Keratinocyte (primary cell): Measurements from ENCODE around the gene DENND5A. TPM values are rescaled to one million over a fixed set of nuclear protein-coding genes. Genes with fewer than 3 reads are reported as not detected.
"Not testable (repeated sequence)": the region's sequence is repeated elsewhere in the genome, so short reads cannot be mapped to it uniquely, and the experiment has no call there.

ENCODE experiments used
- DNase-seq: peaks from one replicate; pipeline ENCODE4 v3.0.0-alpha.2; 2011; ENCODE audit warnings: low read depth, missing footprints, low spot score
- FAIRE-seq: peaks from 2 replicates; lab custom pipeline; 2011; peaks lifted over from hg19 to GRCh38; lab: Jason Lieb, UNC
- H2AFZ ChIP-seq: 2 replicates; pipeline ENCODE4 v1.6.0; 2012; ENCODE audit warnings: low read length, control low read depth, inconsistent platforms; ENCODE audit not compliant: control insufficient read depth
- H3K27ac ChIP-seq: 2 replicates; pipeline ENCODE4 v1.5.1; 2011; ENCODE audit warnings: low read length; ENCODE audit not compliant: control insufficient read depth, insufficient read depth
- H3K27me3 ChIP-seq: 3 replicates; pipeline ENCODE4 v1.6.0; 2011; ENCODE audit warnings: low read length; ENCODE audit not compliant: control insufficient read depth, insufficient read depth; ENCODE audit errors: extremely low read depth
- H3K36me3 ChIP-seq, 2 experiments: 2 replicates in 1 of 2; 3 replicates in 1 of 2; pipeline ENCODE4 v1.5.1; 2011; ENCODE audit warnings: low read length in 2 of 2, mild to moderate bottlenecking in 1 of 2; ENCODE audit not compliant: control insufficient read depth in 2 of 2, insufficient read depth in 2 of 2; ENCODE audit errors: extremely low read depth in 1 of 2
- H3K4me1 ChIP-seq: 3 replicates; pipeline ENCODE4 v1.5.1; 2011; ENCODE audit warnings: low read length; ENCODE audit not compliant: control insufficient read depth, insufficient read depth; ENCODE audit errors: extremely low read depth
- H3K4me2 ChIP-seq: 3 replicates; pipeline ENCODE4 v1.6.0; 2011; ENCODE audit warnings: low read depth, low read length; ENCODE audit not compliant: control insufficient read depth, insufficient read depth; ENCODE audit errors: extremely low read depth
- H3K4me3 ChIP-seq, 3 experiments: fragments of 200-600 bp in 1 of 3; sonication (generic) in 1 of 3; 2 replicates in 2 of 3; 3 replicates in 1 of 3; pipeline ENCODE4 v1.5.1; 2011 to 2016; ENCODE audit warnings: low read length in 3 of 3, mild to moderate bottlenecking in 3 of 3, control low read depth in 2 of 3, inconsistent platforms in 1 of 3, low read depth in 1 of 3, mixed read lengths in 1 of 3, mixed run types in 1 of 3, moderate library complexity in 1 of 3; ENCODE audit not compliant: control insufficient read depth in 2 of 3, insufficient read depth in 2 of 3; ENCODE audit errors: extremely low read depth in 1 of 3
- H3K79me2 ChIP-seq: 2 replicates; pipeline ENCODE4 v1.6.0; 2012; ENCODE audit warnings: low read length; ENCODE audit not compliant: control insufficient read depth, insufficient read depth
- H3K9ac ChIP-seq: 3 replicates; pipeline ENCODE4 v1.6.0; 2011; ENCODE audit warnings: low read length; ENCODE audit not compliant: control insufficient read depth, insufficient read depth; ENCODE audit errors: extremely low read depth
- H3K9me1 ChIP-seq: 3 replicates; pipeline ENCODE4 v1.6.0; 2011; ENCODE audit warnings: low read length; ENCODE audit not compliant: control insufficient read depth, insufficient read depth; ENCODE audit errors: extremely low read depth
- H3K9me3 ChIP-seq: 2 replicates; pipeline ENCODE4 v1.5.1; 2012; ENCODE audit warnings: low read depth, low read length; ENCODE audit not compliant: control insufficient read depth
- H4K20me1 ChIP-seq: 3 replicates; pipeline ENCODE4 v1.6.0; 2011; ENCODE audit warnings: low read length; ENCODE audit not compliant: control insufficient read depth, insufficient read depth; ENCODE audit errors: extremely low read depth
- EZH2 ChIP-seq: IDR thresholded peaks from one replicate; pipeline ENCODE4 v1.6.1; 2012; ENCODE audit warnings: inconsistent platforms, mild to moderate bottlenecking, low read length, moderate library complexity
- dilution Hi-C: fragments of 300-500 bp; cut with MboI; formaldehyde crosslinking; loops from one replicate; pipeline ENCODE4 v1.7.0; 2020; ENCODE audit warnings: low sequenced_read_pairs; ENCODE audit not compliant: extremely low pct_ligation_motif_present
- polyA plus RNA-seq, 5 experiments: library from polyadenylated mRNA; depleted of rRNA in 3 of 5; stranded (reverse) in 3 of 5; stranded (forward) in 1 of 5; unstranded in 1 of 5; fragments of >200 nt; gene quantifications; 1 replicate in 1 of 5; 2 replicates in 3 of 5; 3 replicates in 1 of 5; pipeline versions ENCODE4 v1.2.1 to v1.2.3, GENCODE V29; 2011 to 2012; ENCODE audit warnings: missing spikeins in 2 of 5, low read depth in 1 of 5, low replicate concordance in 1 of 5
- TF ChIP-seq, protein P1 (sequence below), 3 experiments: IDR thresholded peaks in 1 of 3; conservative IDR thresholded peaks in 1 of 3; optimal IDR thresholded peaks in 1 of 3; 2 replicates in 2 of 3; 3 replicates in 1 of 3; pipeline versions ENCODE3 to v1.5.1; 2011; ENCODE audit warnings: low read length in 3 of 3, mild to moderate bottlenecking in 3 of 3, moderate library complexity in 2 of 3, control low read depth in 1 of 3, inconsistent platforms in 1 of 3; ENCODE audit not compliant: insufficient read depth in 2 of 3; ENCODE audit errors: extremely low read depth in 1 of 3

The DENND5A gene
- polyA plus RNA-seq, 1 donor (not counting 4 experiments of a cell fraction or from before 2014, with no cell fraction given), result 49.1 TPM

DNA sequence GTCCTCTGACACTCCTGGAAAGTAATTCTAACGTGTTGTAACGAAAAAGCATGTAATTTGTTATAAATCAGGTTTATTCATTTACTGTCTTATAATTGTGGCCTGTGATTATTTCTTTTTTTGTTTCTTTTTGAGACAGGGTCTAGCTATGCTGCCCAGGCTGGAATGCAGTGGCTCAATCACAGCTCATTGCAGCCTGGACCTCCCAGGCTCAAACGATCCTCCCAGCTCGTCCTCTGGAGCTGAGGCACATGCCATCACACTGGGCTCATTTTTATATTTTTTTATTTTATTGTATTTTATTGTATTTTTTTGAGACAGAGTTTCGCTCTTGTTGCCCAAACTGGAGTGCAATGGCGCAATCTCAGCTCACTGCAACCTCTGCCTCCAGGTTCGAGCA is 15.9 kb downstream of the DENND5A start:
- dilution Hi-C loops, result no loop called here
- peaks cover 8% of the 10 kb centered on the region for H3K4me1 ChIP-seq
- H4K20me1 ChIP-seq, result no peaks in the 10 kb centered on the region
- no peaks in the 10 kb centered on the region for H3K36me3 ChIP-seq
- no peak overlapping the region for H3K27ac ChIP-seq
- no peak overlapping the region for H3K4me2 ChIP-seq
- FAIRE-seq (no peak), DNase-seq (no peak)
- H3K27me3 ChIP-seq, result no peaks in the 10 kb centered on the region
- TF ChIP-seq EZH2, result no peak
- TF ChIP-seq, protein P1, sequence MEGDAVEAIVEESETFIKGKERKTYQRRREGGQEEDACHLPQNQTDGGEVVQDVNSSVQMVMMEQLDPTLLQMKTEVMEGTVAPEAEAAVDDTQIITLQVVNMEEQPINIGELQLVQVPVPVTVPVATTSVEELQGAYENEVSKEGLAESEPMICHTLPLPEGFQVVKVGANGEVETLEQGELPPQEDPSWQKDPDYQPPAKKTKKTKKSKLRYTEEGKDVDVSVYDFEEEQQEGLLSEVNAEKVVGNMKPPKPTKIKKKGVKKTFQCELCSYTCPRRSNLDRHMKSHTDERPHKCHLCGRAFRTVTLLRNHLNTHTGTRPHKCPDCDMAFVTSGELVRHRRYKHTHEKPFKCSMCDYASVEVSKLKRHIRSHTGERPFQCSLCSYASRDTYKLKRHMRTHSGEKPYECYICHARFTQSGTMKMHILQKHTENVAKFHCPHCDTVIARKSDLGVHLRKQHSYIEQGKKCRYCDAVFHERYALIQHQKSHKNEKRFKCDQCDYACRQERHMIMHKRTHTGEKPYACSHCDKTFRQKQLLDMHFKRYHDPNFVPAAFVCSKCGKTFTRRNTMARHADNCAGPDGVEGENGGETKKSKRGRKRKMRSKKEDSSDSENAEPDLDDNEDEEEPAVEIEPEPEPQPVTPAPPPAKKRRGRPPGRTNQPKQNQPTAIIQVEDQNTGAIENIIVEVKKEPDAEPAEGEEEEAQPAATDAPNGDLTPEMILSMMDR (optimal IDR thresholded peaks at IDR 0.05 in 1 of 3, IDR thresholded peaks at IDR 0.05 in 1 of 3, conservative IDR thresholded peaks at IDR 0.05 in 1 of 3; ENCODE audit: extremely low read depth in 1 of 3, insufficient read depth in 2 of 3, low read length in 3 of 3), result no peak
- no peak overlapping the region for H3K9ac ChIP-seq
- H3K4me3 ChIP-seq, result no peak overlapping the region
- no peak overlapping the region for H2AFZ ChIP-seq
- H3K79me2 ChIP-seq, result peaks cover 29% of the 10 kb centered on the region
- no peaks in the 10 kb centered on the region for H3K9me3 ChIP-seq
- no peaks in the 10 kb centered on the region for H3K9me1 ChIP-seq

DNA sequence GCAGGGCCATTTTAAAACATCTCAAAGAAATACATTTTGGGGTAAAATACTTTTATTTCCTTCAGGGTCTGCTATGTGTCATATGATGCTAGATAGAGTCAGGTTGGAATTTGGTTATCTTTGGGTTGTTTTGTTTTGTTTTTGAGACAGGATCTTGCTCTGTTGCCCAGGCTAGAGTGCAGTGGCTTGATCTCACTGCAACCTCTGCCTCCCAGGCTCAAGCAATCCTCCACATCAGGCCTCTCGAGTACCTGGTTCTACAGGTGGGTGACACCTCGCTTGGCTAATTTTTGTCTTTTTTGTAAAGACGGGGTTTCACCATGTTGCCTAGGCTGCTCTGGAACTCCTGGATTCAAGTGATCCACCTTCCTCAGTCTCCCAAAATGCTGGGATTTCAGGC is 17.3 kb downstream of the DENND5A start:
- Histone ChIP-seq H4K20me1 (no peaks in the 10 kb centered on the region), H3K79me2 (peaks cover 33% of the 10 kb centered on the region), H2AFZ (no peak overlapping the region), H3K9me3 (no peaks in the 10 kb centered on the region), H3K9ac (no peak overlapping the region), H3K4me3 (no peak overlapping the region), H3K4me1 (peaks cover 8% of the 10 kb centered on the region), H3K36me3 (no peaks in the 10 kb centered on the region), H3K4me2 (no peak overlapping the region), H3K9me1 (no peaks in the 10 kb centered on the region), H3K27me3 (no peaks in the 10 kb centered on the region), H3K27ac (no peak overlapping the region)
- no peak for TF ChIP-seq EZH2
- TF ChIP-seq, protein P1 (optimal IDR thresholded peaks at IDR 0.05 in 1 of 3, IDR thresholded peaks at IDR 0.05 in 1 of 3, conservative IDR thresholded peaks at IDR 0.05 in 1 of 3; ENCODE audit: extremely low read depth in 1 of 3, insufficient read depth in 2 of 3, low read length in 3 of 3), result no peak
- DNase-seq, result no peak
- dilution Hi-C loops, result no loop called here
- no peak for FAIRE-seq

DNA sequence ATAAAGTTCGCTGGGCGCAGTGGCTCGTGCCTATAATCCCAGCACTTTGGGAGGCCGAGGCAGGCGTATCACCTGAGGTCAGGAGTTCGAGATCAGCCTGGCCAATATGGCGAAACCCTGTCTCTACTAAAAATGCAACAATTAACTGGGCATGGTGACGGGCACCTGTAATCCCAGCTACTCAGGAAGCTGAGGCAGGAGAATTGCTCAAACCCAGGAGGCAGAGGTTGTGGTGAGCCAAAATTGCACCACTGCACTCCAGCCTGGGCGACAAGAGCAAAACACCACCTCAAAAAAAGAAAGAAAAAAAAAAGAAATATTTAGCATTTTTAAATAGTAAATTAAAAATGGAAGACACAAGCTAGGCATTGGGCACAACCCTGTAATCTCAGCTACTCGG is 28.9 kb downstream of the DENND5A start:
- H3K9me1 ChIP-seq, H2AFZ ChIP-seq, FAIRE-seq, H4K20me1 ChIP-seq, H3K27ac ChIP-seq, H3K36me3 ChIP-seq, H3K27me3 ChIP-seq, DNase-seq, dilution Hi-C loops, H3K9me3 ChIP-seq, H3K9ac ChIP-seq, H3K4me2 ChIP-seq, H3K4me3 ChIP-seq, H3K4me1 ChIP-seq: not testable (repeated sequence)
- H3K79me2 ChIP-seq, result peaks cover 23% of the 10 kb centered on the region
